HG03103 (cell line): ENCODE data around the gene KCND1.
A peak's percentile ranks its signal among the peaks of the same experiment; 100 is the strongest.

ENCODE experiments used
- ATAC-seq: cut with Tn5 transposase; IDR thresholded peaks from one replicate; pipeline ENCODE4 v1.9.1; 2021; ENCODE audit warnings: low read depth; ENCODE audit not compliant: unreplicated experiment

The KCND1 gene

GRCh38 chrX:48975541-48975940 lies 3.9 kb upstream of the KCND1 start:
- ATAC-seq, result no peak

DNA sequence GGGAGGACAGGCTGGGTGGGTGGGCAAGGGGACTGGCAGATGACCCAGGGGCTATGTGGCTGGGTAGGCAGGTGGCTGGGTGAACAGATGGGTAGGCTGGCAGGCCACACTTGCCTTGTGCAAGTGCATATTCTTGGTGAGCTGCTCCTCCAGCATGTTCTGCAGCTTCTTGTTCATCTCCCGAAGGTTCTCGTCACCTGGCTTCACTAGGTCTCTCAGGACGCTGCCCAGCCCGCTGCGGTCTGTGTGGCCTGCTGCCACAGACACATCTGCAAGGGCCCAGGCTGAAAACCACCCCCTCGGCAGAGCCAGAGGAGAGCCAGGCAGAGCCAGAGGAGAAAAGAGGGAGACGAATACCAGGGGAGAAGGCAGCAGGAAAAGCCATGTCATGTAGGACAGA lies 3.4 kb upstream of the KCND1 start:
- no peak for ATAC-seq

DNA sequence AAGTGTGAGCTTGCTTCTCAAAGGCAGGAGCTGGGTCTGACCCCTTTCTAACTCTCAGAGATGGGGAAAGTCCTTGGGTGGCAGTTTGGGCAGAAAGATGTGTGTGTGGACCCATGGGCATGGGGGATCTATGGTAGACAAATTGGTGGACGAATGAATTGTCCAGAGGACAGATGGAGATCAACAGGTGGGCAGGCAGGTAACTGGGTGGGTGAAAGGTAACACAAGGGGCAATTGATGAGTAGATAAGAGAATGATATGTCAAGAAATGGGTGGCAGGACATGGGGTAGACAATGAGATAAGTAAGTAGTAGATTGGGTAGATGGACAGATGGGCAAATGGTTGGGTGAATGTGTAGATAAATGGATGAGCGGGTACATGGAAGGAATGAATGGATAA lies 2.9 kb upstream of the KCND1 start:
- ATAC-seq, result no peak

- no peak for ATAC-seq
These were observed 2.4 kb upstream of the KCND1 start for GRCh38 chrX:48974033-48974432.

GRCh38 chrX:48972220-48973164 lies 848 bp upstream of the KCND1 start:
- no peak for ATAC-seq

DNA sequence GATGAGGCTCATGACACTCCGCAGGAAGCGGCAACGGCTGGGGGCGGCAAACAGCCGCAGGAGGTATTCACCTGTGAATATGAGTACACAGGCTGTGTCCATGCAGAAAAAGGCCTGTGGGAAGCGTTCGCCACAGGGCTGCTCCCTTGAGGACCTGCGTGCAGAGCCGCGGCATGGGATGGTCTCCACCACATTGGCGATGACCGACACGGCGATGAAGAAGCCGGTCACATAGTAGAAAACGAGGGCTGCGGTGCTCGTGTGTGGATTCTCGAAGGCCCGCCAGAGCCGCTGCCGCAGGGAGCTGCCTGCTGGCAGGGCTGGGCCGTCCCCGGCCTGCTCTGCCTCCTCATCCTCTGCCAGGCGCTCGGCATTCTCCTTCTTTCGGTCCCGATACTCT lies 2.2 kb downstream of the KCND1 start:
- ATAC-seq, result no peak

DNA sequence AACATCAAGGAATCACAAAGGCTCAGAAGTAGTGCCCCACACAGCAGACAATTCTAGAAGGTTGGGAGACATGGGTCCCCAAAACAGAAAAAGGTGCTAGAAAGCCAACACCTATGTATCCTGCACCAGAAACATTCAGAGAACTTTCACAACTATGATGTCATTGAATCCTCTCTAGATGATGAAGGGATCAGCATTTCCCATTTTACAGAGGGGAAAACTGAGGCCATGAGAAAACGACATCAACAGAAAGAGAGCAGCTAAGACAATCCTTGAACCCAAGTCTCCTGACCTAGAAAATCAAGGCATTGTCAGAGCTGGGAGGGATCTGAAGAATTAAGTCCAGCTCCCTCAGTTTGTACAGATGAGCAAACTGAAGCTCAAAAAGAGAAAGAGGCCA lies 3.3 kb downstream of the KCND1 start:
- ATAC-seq, result no peak

- ATAC-seq, result no peak
These were observed 4.7 kb downstream of the KCND1 start for GRCh38 chrX:48966796-48967579.

- ATAC-seq, result no peak
These were observed 5.7 kb downstream of the KCND1 start for GRCh38 chrX:48965959-48966358.

GRCh38 chrX:48961585-48962091 lies 10.0 kb downstream of the KCND1 start:
- no peak for ATAC-seq

- no peak for ATAC-seq
These were observed 11.4 kb downstream of the KCND1 start for GRCh38 chrX:48960291-48960690.

- ATAC-seq, result no peak
These were observed 13.0 kb downstream of the KCND1 start for GRCh38 chrX:48958635-48959094.

GRCh38 chrX:48957827-48958634 lies 13.6 kb downstream of the KCND1 start:
- peak; percentile 67 for ATAC-seq

DNA sequence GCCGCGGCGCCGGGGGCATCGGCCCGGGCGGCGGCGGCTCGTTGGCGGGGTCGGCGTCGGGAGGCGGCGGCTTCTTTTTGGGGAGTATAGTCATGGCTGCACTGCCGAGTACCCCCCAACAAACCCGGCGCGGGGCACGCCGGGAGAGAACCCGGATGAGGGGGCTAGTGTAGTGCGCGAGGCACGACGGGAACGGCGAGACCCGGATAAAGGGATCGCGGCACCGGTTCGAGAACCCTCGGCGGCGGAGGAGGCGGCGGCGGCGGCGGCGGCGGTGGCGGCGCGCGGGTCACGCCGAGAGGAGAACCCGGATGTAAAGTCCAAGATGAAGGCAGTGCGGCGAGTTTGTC lies 14.2 kb downstream of the KCND1 start, which contains the start of gene OTUD5:
TSS of gene OTUD5 (minus strand) at position 131 of the 350 bp plus-strand sequence. CDS start at position 94, 37 bp downstream.
- peak; percentile 29 for ATAC-seq

GRCh38 chrX:48956728-48957414 lies 14.8 kb downstream of the KCND1 start:
- peak; percentile 2 for ATAC-seq

DNA sequence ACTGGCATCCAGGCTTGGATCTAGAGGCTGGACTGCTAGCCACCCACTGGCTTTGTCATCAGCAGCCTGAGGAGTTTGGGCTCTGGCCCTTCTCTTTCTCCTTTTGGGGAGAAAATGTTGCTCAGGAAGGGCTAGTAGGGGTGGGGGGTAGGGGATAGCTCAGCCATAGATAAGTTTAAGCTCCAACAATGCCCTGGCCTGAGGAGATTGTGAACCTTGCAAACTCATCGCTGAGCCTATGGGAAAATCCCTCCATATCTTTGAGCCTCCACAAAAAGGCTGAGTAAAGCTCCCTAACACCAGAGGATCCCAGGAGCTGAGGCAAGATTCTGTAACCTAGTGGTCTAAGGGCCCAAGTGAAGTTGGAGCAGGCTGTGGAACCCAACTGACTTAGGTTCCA lies 23.1 kb downstream of the KCND1 start:
- no peak for ATAC-seq

DNA sequence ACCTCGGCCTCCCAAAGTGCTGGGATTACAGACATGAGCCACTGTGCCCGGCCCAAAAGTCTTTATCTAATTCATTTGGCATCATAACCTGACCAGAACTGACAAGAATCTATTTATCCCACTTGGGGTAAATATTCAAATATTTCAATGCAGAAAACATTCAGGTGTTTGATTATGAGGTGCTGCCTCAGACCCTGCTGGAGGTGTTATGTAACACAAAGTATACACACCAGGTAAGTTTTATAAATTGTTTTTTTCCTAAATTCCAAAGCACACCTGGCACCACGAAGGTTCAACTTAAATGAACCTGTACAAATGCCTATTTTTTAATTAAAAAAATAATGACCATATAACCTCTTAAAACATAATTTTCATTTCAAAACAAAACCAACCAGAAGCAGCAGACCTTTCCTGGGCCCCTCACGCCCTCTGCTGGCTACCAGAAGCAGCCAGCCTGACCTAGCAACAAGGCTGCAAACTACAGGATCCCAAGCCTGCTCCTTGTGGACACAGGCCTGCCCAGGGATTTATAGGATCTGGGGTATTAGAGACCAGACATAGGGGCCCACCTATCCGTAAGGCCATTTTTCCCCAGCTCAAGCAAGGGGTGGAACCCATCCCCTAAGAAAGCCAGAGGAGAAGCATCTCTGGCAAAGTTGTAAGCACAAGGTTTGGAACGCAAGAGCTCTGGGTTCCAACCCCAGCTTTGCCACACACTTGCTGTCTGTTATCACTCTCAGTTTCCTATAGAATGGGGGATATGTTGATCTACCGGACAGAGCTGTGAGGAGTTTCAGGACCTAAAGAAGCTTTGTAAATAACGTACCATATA lies 25.9 kb downstream of the KCND1 start:
- ATAC-seq, result no peak

DNA sequence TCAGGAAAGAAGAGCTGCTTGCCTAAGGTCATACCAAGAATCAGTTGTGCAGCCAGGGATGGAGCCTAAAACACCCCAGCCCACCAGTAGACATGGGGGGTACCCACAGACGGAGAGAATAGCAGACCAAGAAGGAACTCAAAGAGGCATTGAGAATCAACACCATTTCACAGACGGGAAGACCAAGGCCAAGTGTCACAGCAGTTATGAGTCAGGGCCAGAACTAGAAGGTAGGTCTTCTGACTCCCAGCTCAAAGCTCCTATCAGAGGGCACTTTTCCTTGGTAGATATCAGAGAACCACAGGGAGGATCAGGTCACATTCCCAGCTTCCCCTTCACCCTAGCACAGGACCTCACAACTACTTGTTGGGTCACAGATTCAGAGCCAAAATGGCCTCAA lies 28.7 kb downstream of the KCND1 start:
- no peak for ATAC-seq

DNA sequence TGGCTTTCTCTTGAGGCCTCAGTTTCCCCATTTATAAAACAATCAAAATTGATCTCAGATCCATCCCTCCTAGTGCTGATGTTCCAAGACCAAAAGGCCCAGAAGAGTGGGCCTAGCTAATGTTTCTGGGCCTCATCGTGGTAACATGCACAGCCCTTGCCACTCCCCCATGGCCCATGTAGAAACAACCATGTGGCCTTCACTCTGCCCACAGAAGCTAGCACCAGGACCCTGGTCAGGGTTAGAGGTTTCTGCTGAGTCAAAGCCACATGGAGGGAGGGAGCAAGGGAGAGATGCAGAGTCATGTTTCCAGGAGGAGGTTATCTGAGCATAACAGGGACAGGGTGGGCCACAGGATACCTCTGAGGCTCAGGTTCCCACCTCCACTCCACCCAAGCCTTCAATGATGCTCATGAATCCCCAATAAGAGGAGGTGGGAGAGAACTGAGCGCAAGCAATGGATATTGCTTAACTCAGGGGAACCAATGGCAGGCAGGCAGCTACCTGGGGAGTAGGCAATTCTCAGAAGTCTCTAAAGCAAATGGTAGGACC lies 31.2 kb downstream of the KCND1 start:
- no peak for ATAC-seq
